Nephron (organoid): ENCODE data around the gene HSD17B2.

Source experiments
- H3K27ac Mint-ChIP-seq, 3 experiments: 2 replicates each; pipeline ENCODE4 v1.8.0; 2020; ENCODE audit warnings: mixed read lengths in 3 of 3, mild to moderate bottlenecking in 2 of 3, moderate library complexity in 1 of 3
- H3K27me3 Mint-ChIP-seq: 2 replicates; pipeline ENCODE4 v1.8.0; 2021; ENCODE audit warnings: low read depth, mild to moderate bottlenecking, moderate library complexity, mixed read lengths
- H3K36me3 Mint-ChIP-seq: 2 replicates; pipeline ENCODE4 v1.8.0; 2020; ENCODE audit warnings: low read depth, mixed read lengths
- H3K4me1 Mint-ChIP-seq: 2 replicates; pipeline ENCODE4 v1.8.0; 2020; ENCODE audit warnings: mixed read lengths
- H3K4me3 Mint-ChIP-seq, 3 experiments: 2 replicates each; pipeline ENCODE4 v1.8.0; 2020; ENCODE audit warnings: mild to moderate bottlenecking in 3 of 3, mixed read lengths in 3 of 3, moderate library complexity in 2 of 3
- H3K9me3 Mint-ChIP-seq: 2 replicates; pipeline ENCODE4 v1.8.0; 2020; ENCODE audit warnings: mixed read lengths
- TF ChIP-seq, protein P1 (sequence below), 3 experiments: fragments of 200-600 bp; sonication (generic); IDR thresholded peaks; one replicate each; pipeline ENCODE4 v1.5.0; 2021; ENCODE audit warnings: antibody characterized with exemption in 3 of 3; ENCODE audit not compliant: unreplicated experiment in 3 of 3

The HSD17B2 gene

DNA sequence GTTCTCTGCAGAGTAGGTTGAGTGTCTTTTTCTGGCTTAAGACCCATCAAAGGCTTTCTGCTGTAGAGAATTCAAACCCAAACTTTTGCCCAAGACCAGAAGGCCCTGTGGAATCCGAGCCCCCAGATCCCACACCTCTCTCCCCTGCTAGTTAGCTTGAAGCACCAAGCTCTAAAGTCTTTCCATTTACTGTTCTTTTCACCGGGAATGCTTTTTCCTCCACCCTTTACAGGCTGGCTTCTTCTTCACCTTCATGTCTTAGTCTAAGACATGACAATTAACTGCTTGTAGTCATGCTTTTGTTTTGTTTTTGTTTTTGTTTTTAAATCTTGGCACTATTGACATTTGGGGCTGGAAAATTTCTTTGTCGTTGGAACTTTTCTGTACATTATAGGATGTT, 15.5 kb downstream of the HSD17B2 start:
- peaks cover 5% of the 10 kb centered on the region for H3K4me1 Mint-ChIP-seq
- H3K36me3 Mint-ChIP-seq: no peaks in the 10 kb centered on the region
- TF ChIP-seq, protein P1, sequence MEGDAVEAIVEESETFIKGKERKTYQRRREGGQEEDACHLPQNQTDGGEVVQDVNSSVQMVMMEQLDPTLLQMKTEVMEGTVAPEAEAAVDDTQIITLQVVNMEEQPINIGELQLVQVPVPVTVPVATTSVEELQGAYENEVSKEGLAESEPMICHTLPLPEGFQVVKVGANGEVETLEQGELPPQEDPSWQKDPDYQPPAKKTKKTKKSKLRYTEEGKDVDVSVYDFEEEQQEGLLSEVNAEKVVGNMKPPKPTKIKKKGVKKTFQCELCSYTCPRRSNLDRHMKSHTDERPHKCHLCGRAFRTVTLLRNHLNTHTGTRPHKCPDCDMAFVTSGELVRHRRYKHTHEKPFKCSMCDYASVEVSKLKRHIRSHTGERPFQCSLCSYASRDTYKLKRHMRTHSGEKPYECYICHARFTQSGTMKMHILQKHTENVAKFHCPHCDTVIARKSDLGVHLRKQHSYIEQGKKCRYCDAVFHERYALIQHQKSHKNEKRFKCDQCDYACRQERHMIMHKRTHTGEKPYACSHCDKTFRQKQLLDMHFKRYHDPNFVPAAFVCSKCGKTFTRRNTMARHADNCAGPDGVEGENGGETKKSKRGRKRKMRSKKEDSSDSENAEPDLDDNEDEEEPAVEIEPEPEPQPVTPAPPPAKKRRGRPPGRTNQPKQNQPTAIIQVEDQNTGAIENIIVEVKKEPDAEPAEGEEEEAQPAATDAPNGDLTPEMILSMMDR (IDR thresholded peaks at IDR 0.05; ENCODE audit: unreplicated experiment in 3 of 3): no peak
- H3K4me3 Mint-ChIP-seq: no peak overlapping the region
- no peak overlapping the region for H3K27ac Mint-ChIP-seq
- peaks cover 19% of the 10 kb centered on the region for H3K27me3 Mint-ChIP-seq
- H3K9me3 Mint-ChIP-seq: no peaks in the 10 kb centered on the region

GRCh38 chr16:82050909-82051357, 15.9 kb downstream of the HSD17B2 start:
- peaks cover 21% of the 10 kb centered on the region for H3K27me3 Mint-ChIP-seq
- no peaks in the 10 kb centered on the region for H3K36me3 Mint-ChIP-seq

DNA sequence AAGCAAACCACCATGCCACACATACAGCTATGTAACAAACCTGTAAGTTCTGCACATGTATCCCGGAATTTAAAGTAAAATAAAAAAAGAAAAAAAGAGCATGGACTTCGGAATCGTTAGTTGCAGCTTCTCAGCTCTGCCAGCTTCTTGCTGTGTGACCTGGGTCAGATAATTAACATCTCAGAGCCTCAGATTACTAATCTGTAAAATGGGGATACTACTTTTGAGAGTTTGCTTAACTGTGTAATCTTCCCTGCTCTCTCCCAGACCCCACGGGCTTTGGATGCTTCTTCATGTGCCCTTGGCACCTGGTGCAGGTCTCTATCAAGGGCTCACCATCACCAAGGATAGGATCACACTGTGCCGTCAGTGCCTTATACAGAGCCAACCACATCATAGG, 16.6 kb downstream of the HSD17B2 start:
- TF ChIP-seq, protein P1 (IDR thresholded peaks at IDR 0.05; ENCODE audit: unreplicated experiment in 3 of 3): no peak
- Mint-ChIP-seq H3K27me3 (peaks cover 18% of the 10 kb centered on the region), H3K4me1 (no peaks in the 10 kb centered on the region), H3K9me3 (no peaks in the 10 kb centered on the region), H3K36me3 (no peaks in the 10 kb centered on the region), H3K4me3 (no peak overlapping the region), H3K27ac (no peak overlapping the region)

More at GRCh38 chr16:82050909-82051357, 15.9 kb downstream of the HSD17B2 start:
- no peak overlapping the region for H3K4me3 Mint-ChIP-seq
- peaks cover 1% of the 10 kb centered on the region for H3K4me1 Mint-ChIP-seq
- H3K9me3 Mint-ChIP-seq: no peaks in the 10 kb centered on the region
- H3K27ac Mint-ChIP-seq: no peak overlapping the region
- TF ChIP-seq, protein P1 (IDR thresholded peaks at IDR 0.05; ENCODE audit: unreplicated experiment in 3 of 3): no peak

DNA sequence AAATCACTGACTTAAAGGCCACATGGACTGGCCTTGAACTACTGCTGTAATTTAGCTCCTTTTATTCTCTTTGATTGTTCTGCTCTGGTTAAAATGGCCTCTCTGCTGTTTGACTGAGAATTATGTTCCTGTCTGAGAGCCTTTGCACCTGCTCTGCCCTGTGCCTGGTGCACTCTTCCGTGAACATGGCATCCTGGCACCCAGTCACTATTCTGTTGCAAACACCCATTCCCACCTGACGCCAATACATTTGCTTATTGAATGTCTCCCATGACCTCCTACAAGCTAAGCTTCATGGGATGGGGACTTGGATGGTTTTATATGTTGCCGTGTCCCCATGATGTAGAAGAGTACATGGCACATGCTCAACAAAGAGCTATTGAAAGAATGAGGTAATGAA, 20.1 kb downstream of the HSD17B2 start:
- Mint-ChIP-seq H3K27ac (no peak overlapping the region), H3K36me3 (no peaks in the 10 kb centered on the region), H3K9me3 (no peaks in the 10 kb centered on the region), H3K4me3 (no peak overlapping the region), H3K27me3 (peaks cover 16% of the 10 kb centered on the region), H3K4me1 (no peaks in the 10 kb centered on the region)
- TF ChIP-seq, protein P1 (IDR thresholded peaks at IDR 0.05; ENCODE audit: unreplicated experiment in 3 of 3): no peak

- Mint-ChIP-seq H3K4me1 (no peaks in the 10 kb centered on the region), H3K36me3 (no peaks in the 10 kb centered on the region), H3K4me3 (no peak overlapping the region), H3K27ac (no peak overlapping the region), H3K27me3 (peaks cover 20% of the 10 kb centered on the region), H3K9me3 (no peaks in the 10 kb centered on the region)
- TF ChIP-seq, protein P1 (IDR thresholded peaks at IDR 0.05; ENCODE audit: unreplicated experiment in 3 of 3): no peak
Observed at GRCh38 chr16:82055728-82056549, 20.9 kb downstream of the HSD17B2 start.

DNA sequence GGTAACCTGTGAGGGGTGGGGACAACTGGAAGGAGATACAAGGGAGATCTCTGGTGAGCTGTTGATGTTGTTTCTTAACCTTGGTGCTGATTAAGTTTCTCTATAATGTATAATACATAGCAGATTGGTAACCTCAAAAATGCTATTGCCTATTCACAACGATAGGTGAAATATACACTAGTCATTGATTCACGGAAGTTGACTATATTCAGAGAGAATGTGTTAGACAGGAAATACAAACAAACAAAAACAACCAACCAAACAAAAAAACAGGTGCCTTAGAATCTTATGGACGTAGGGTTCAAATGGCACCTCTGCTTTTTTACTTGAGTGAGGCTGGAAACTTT, 21.5 kb downstream of the HSD17B2 start:
- no peaks in the 10 kb centered on the region for H3K36me3 Mint-ChIP-seq
- H3K9me3 Mint-ChIP-seq: no peaks in the 10 kb centered on the region
- TF ChIP-seq, protein P1 (IDR thresholded peaks at IDR 0.05; ENCODE audit: unreplicated experiment in 3 of 3): no peak
- H3K27me3 Mint-ChIP-seq: peaks cover 20% of the 10 kb centered on the region
- H3K27ac Mint-ChIP-seq: no peak overlapping the region
- no peaks in the 10 kb centered on the region for H3K4me1 Mint-ChIP-seq
- H3K4me3 Mint-ChIP-seq: no peak overlapping the region
